ENCODE measurements around the gene SMIM5. TPM values are rescaled to one million over a fixed set of nuclear protein-coding genes. Genes with fewer than 3 reads are reported as not detected.

Gene SMIM5
- total and polyA plus RNA-seq, 9 of the 15 experiments (the other 6 are each of a cell fraction or from before 2014, with no cell fraction given): 0.08 TPM; not detected in 8

DNA sequence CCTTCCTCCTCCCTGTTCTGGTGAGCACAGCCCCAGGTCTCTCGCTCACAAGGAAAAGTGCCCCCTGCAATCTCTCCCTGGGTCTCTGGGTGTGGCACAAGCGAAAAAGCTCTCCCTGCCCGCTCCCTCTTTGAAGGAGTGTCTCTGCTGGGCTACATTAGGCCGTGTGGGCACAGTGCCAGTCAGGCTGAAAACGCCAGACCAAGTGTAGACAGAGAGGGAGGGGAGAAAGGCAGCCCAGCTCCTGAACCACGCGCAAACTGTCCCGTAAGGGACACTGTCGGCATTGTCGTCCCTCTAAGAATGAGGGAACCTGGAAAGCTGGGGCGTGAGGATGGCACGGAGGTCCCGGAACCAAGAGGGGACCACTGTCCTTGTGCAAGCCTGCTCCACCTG, 3.9 kb downstream of the SMIM5 start:
- H2AFZ ChIP-seq (ENCODE audit: low read depth, low read length): no peak overlapping the region
- H3K27me3 ChIP-seq (ENCODE audit: control insufficient read depth in 2 of 2, insufficient read depth in 2 of 2, low read length in 2 of 2): no peaks in the 10 kb centered on the region
- no peak for FAIRE-seq
- ChIA-PET POLR2A (interaction anchor here (1.4 to 1.9 kb wide), 2 partner anchors 8 to 13 kb away, joined by 3 to 8 read pairs; no protein-coding TSS in a partner anchor), CTCF (ENCODE audit: low intra/inter-chr PET ratio) (no interaction called here)
- no peaks in the 10 kb centered on the region for H3K79me2 ChIP-seq (ENCODE audit: control insufficient read depth, insufficient read depth, low read length)
- BruUV-seq (replicated peaks): no TSS peak
- 0 out of 2 replicates have a peak, but pooled peaks cover 13% of the 10 kb centered on the region for H4K20me1 ChIP-seq (replicated peaks; ENCODE audit: control insufficient read depth, insufficient read depth, low read length)
- H3K9me3 ChIP-seq (replicated peaks; ENCODE audit: control insufficient read depth, insufficient read depth, low read depth, low read length): no peaks in the 10 kb centered on the region
- H3K4me2 ChIP-seq (ENCODE audit: insufficient read depth, low read length): no peak overlapping the region
- in situ Hi-C loops (cut with MboI): no loop called here
- H3K4me3 ChIP-seq: no peak overlapping the region
- TF ChIP-seq CAMTA2 (CRISPR knock-in tag; conservative IDR thresholded peaks at IDR 0.05) (no peak), ZNF445 (CRISPR knock-in tag; IDR thresholded peaks at IDR 0.05; ENCODE audit: low read depth) (no peak), XRCC4 (IDR thresholded peaks at IDR 0.05; ENCODE audit: extremely low read depth, insufficient read depth, insufficient read length) (no peak), ZNF12 (CRISPR knock-in tag; IDR thresholded peaks at IDR 0.05) (no peak), CC2D1A (IDR thresholded peaks at IDR 0.05) (no peak), ZBTB2 (IDR thresholded peaks at IDR 0.05) (no peak), CCAR2 (IDR thresholded peaks at IDR 0.05; ENCODE audit: low read depth, low read length) (no peak), ZNF165 (CRISPR knock-in tag; IDR thresholded peaks at IDR 0.05; ENCODE audit: borderline replicate concordance) (no peak), PTRF (tag; IDR thresholded peaks at IDR 0.05) (no peak), ZNF644 (tag; IDR thresholded peaks at IDR 0.05; ENCODE audit: low read depth) (no peak), RBM22 (IDR thresholded peaks at IDR 0.05; ENCODE audit: low read depth, low read length, poor library complexity, severe bottlenecking) (no peak), ZNF384 (IDR thresholded peaks at IDR 0.05; ENCODE audit: low read depth, low read length) (no peak)
- TF ChIP-seq, protein P1, sequence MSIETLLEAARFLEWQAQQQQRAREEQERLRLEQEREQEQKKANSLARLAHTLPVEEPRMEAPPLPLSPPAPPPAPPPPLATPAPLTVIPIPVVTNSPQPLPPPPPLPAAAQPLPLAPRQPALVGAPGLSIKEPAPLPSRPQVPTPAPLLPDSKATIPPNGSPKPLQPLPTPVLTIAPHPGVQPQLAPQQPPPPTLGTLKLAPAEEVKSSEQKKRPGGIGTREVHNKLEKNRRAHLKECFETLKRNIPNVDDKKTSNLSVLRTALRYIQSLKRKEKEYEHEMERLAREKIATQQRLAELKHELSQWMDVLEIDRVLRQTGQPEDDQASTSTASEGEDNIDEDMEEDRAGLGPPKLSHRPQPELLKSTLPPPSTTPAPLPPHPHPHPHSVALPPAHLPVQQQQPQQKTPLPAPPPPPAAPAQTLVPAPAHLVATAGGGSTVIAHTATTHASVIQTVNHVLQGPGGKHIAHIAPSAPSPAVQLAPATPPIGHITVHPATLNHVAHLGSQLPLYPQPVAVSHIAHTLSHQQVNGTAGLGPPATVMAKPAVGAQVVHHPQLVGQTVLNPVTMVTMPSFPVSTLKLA (conservative IDR thresholded peaks at IDR 0.05): no peak
- no peak overlapping the region for H3K27ac ChIP-seq (ENCODE audit: extremely low read depth, low read depth, low read length)
- peak overlapping the region in 1 of 2 experiments; percentile 19; a peak in 1 of 4 replicates for H3K9ac ChIP-seq (ENCODE audit: insufficient read depth in 1 of 2, low read depth in 2 of 2, low read length in 2 of 2)
- no peak for ATAC-seq
- H3K9me1 ChIP-seq (ENCODE audit: control insufficient read depth, insufficient read depth, low read length): no peaks in the 10 kb centered on the region
- 80% methylated on average over 13 of the region's 13 CpGs for WGBS (ENCODE audit: insufficient coverage, low coverage, missing lambda C conversion rate)
- H3K36me3 ChIP-seq (ENCODE audit: control insufficient read depth, insufficient read depth, low read length): peaks cover 3% of the 10 kb centered on the region; the same call in 1 of the 3 replicates
- no peak for DNase-seq (ENCODE audit: extremely low read depth in 1 of 4, low spot score in 3 of 4)
- peaks cover 18 to 54% of the 10 kb centered on the region in 2 experiments for H3K4me1 ChIP-seq (replicated peaks in 1 of 2; ENCODE audit: control insufficient read depth in 2 of 2, insufficient read depth in 2 of 2, low read length in 2 of 2)
- intact Hi-C loops (cut with micrococcal nuclease): no loop called here
